Left kidney (tissue), 2 donors: ENCODE data around the gene CHD1L. TPM values are rescaled to one million over a fixed set of nuclear protein-coding genes. Genes with fewer than 3 reads are reported as not detected.
A peak's percentile ranks its signal among the peaks of the same experiment; 100 is the strongest.
"Not testable (repeated sequence)": the region's sequence is repeated elsewhere in the genome, so short reads cannot be mapped to it uniquely, and the experiment has no call there.

Source experiments
- DNase-seq: peaks from one replicate; pipeline ENCODE4 v3.0.0-alpha.2; 2013
- polyA plus RNA-seq: library from polyadenylated mRNA; unstranded; fragments of 120-200 nt; gene quantifications from one replicate; pipeline ENCODE4 v1.2.1, GENCODE V29; 2013; ENCODE audit not compliant: insufficient read length

Gene CHD1L
- polyA plus RNA-seq, 1 donor: 74.2 TPM

GRCh38 chr1:147225193-147225730, 17.2 kb upstream of the CHD1L start, which contains the start of gene FMO5:
Gene FMO5, minus strand, starts transcription at chr1:147225339. Its CDS starts 310 bp downstream, at chr1:147225029.
- peak; percentile 61 for DNase-seq

- DNase-seq: not testable (repeated sequence)
These were observed 11.5 kb upstream of the CHD1L start for GRCh38 chr1:147231032-147231431.

- not testable (repeated sequence) for DNase-seq
These were observed 8.6 kb upstream of the CHD1L start for GRCh38 chr1:147233903-147234302.

GRCh38 chr1:147235822-147236221, 6.7 kb upstream of the CHD1L start:
- no peak for DNase-seq

- no peak for DNase-seq
These were observed 6.0 kb upstream of the CHD1L start for GRCh38 chr1:147236448-147236847.

- DNase-seq: no peak
These were observed 5.3 kb upstream of the CHD1L start for GRCh38 chr1:147236959-147237791.

- DNase-seq: no peak
These were observed 4.2 kb upstream of the CHD1L start for GRCh38 chr1:147238053-147238902.

GRCh38 chr1:147238925-147239820, 3.3 kb upstream of the CHD1L start:
- no peak for DNase-seq

GRCh38 chr1:147240131-147240721, 2.3 kb upstream of the CHD1L start:
- not testable (repeated sequence) for DNase-seq

- no peak for DNase-seq
These were observed 493 bp upstream of the CHD1L start for GRCh38 chr1:147241934-147242448.

GRCh38 chr1:147243228-147243685, 773 bp downstream of the CHD1L start:
- peak; percentile 26 for DNase-seq

- no peak for DNase-seq
These were observed 1.4 kb downstream of the CHD1L start for GRCh38 chr1:147243841-147244240.

GRCh38 chr1:147245129-147245528, 2.6 kb downstream of the CHD1L start:
- DNase-seq: no peak

GRCh38 chr1:147245586-147246021, 3.1 kb downstream of the CHD1L start:
- no peak for DNase-seq

- no peak for DNase-seq
These were observed 3.7 kb downstream of the CHD1L start for GRCh38 chr1:147246044-147246690.

- no peak for DNase-seq
These were observed 4.6 kb downstream of the CHD1L start for GRCh38 chr1:147246910-147247655.

- DNase-seq: no peak
These were observed 5.3 kb downstream of the CHD1L start for GRCh38 chr1:147247656-147248238.

GRCh38 chr1:147252540-147252939, 10.1 kb downstream of the CHD1L start:
- no peak for DNase-seq

GRCh38 chr1:147260956-147261355, 18.5 kb downstream of the CHD1L start:
- DNase-seq: no peak
